Activated CD4-positive, alpha-beta T cell treated with anti-CD3 and anti-CD28 coated beads, Interleukin-2, amount 50 U/mL, for 24 hours (primary cell): ENCODE results near the gene SOX18.
"Not testable (repeated sequence)": the region's sequence is repeated elsewhere in the genome, so short reads cannot be mapped to it uniquely, and the experiment has no call there.

ENCODE experiments used
- DNase-seq, 2 donors: peaks; one replicate each; pipeline ENCODE4 v3.0.0-alpha.2; 2020; ENCODE audit warnings: low read depth in 1 of 2, low spot score in 1 of 2

Gene SOX18

DNA sequence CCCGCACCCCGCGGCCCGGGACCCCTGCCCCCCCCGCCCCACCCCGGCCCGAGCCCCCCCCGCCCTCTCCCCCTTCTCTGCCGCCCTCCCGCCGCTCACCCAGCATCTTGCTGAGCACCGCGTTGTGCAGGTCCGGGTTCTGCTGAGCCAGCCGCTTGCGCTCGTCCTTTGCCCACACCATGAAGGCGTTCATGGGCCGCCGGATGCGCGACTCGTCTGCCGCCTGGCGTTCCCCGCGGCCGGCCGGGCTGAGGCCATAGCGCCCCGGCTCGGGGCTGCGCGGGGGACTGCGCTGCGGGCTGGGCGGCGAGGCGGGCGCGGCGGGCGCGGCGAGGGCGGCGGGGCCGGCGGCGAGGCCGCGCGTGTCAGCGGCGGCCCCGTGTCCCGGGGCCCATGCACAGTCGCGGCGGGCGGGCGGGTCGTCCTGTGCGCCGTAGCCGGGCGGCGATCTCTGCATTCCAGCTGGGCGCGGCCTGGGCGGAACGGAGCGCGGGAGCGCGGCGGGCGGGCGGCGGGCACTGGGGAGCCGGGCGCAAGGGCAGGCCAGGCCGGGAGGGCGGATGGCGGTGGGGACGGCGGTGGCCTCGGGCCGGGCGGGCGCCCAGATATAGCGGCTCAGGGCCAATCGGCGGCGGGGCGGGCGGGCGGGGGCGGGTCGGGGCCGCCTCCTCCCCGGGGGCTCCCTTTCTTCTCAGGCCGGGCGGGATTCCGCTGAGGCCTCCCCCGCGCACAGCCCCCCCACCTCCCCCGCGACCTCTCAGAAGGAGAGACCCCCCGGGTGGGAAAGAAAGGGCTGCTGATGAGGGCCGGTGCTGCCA lies at the start of gene SOX18:
Gene SOX18 (minus strand): TSS at position 580 of the 818 bp plus-strand sequence. CDS start 123 bp downstream, at position 457.
- no peak for DNase-seq

DNA sequence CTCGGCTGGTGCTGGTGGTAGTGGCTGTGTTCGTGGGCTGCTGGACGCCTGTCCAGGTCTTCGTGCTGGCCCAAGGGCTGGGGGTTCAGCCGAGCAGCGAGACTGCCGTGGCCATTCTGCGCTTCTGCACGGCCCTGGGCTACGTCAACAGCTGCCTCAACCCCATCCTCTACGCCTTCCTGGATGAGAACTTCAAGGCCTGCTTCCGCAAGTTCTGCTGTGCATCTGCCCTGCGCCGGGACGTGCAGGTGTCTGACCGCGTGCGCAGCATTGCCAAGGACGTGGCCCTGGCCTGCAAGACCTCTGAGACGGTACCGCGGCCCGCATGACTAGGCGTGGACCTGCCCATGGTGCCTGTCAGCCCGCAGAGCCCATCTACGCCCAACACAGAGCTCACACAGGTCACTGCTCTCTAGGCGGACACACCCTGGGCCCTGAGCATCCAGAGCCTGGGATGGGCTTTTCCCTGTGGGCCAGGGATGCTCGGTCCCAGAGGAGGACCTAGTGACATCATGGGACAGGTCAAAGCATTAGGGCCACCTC lies 49.1 kb upstream of the SOX18 start:
- no peak for DNase-seq

DNA sequence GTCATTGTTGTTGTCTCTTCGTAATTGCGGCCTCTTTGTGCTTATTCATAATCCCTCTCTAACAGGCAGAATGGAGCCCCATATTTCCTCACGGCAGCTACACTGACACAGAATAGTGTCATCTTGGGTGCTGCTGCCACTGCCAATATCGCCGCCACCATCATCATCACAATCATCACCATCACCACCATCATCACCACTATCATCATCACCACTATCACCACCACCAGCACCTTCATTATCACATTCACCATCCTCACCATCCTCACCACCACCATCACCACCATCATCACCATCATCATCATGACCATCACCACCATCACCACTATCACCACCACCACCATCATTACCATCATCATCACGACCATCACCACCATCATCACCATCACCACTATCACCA lies 47.1 kb upstream of the SOX18 start:
- no peak for DNase-seq

DNA sequence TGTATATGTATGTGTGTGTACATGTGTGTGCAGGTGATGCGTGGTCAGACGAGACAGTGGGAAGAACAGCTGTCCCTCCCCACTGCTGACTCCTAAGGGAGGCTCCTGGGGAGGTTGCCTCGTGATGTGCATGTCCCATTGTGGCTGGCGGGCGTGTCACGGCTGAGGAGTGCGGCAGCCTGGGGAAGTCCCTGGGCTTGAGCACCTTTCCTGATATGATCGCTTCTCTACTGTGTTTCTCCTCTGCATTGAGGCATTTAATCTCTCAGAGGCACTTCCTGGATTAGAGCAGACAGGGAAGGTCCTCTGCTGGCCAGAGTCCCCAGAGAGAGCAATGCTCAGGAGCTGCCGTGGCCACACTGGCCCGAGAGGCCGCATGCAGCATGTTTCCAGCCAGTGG lies 46.5 kb upstream of the SOX18 start:
- no peak for DNase-seq

GRCh38 chr20:64095455-64095854 lies 46.0 kb upstream of the SOX18 start:
- DNase-seq: no peak

DNA sequence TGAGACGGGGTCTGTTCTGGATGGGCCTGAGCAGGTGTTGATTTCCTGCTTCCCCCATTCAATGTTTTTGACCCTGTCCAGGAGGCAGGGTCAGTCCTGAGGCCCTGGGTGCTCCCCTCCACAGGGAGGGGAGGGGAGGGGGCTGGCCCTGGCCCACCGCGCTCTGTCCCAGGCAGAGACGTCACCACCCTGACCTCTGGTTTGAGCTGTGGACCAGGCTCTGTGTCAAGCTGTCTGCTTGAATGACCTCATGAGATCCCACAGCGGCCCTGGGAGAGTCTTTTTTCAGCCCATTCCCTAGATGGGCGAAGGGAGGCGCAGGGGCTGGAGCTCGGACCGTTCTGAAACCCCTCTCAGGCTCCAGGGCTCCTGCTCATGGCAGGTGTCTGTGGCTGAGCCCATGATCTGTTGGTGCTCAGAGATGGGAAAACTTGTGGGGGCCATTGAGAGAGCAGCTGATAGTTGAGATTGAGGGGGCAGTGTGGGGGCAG lies 43.6 kb upstream of the SOX18 start:
- no peak for DNase-seq

DNA sequence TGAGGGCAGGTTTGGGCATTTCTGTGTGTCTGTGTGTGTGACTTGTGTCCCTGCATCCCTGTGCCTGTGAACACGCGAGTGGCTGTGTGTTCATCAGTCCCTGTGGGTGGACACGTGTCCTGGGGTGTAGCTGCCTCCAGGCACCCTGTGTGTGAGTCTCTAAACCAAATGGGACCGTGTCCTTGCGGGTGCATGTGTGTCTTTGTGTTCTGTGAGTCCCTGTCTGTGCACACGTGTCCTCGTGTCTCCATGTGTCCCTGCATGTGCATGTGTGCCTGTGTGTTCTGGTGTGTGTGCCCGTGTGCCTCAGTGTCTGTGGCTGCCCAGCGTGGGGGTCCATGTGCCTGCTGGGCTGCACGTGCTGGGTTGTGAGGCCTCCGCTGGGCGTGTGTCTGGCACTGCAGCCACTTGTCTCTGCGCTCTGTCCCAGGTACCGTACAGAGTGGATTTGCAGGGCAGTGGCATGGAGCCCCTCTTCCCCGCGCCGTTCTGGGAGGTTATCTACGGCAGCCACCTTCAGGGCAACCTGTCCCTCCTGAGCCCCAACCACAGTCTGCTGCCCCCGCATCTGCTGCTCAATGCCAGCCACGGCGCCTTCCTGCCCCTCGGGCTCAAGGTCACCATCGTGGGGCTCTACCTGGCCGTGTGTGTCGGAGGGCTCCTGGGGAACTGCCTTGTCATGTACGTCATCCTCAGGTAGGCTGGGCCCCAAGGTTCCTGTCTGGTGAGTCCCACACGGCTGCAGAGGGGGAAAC lies 43.0 kb upstream of the SOX18 start:
- DNase-seq: no peak

GRCh38 chr20:64091770-64092169 lies 42.3 kb upstream of the SOX18 start:
- DNase-seq: no peak

GRCh38 chr20:64091340-64091739 lies 41.9 kb upstream of the SOX18 start:
- no peak for DNase-seq

DNA sequence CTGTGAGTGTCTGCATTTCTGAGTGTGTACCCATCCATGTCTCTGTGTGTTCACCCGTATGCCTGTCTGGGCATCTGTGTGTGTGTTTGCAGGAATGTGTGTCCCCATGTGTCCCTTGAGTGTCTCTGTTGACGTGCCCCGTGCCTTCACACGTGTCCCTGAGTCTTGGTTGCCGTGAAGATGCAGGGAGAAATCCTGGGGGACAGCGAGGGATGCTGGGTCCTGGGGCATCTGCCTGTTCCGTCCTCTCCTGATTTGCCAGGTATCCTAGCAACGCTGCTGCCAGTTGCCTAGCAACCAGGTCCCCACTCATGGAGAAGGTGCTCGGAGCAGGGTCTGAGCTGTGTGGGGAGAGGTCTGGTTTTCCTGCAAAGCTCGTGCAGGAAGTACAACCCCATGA lies 40.7 kb upstream of the SOX18 start:
- no peak for DNase-seq

DNA sequence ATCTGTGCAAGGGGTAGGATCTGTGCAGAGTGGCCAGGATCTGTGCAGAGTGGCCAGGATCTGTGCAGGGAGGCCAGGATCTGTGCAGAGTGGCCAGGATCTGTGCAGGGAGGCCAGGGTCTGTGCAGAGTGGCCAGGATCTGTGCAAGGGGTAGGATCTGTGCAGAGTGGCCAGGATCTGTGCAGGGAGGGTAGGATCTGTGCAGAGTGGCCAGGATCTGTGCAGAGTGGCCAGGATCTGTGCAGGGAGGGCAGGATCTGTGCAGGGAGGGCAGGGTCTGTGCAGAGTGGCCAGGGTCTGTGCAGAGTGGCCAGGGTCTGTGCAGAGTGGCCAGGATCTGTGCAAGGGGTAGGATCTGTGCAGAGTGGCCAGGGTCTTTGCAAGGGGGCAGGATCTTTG lies 39.1 kb upstream of the SOX18 start:
- DNase-seq: not testable (repeated sequence)

GRCh38 chr20:64087226-64087825 lies 37.9 kb upstream of the SOX18 start:
- not testable (repeated sequence) for DNase-seq

DNA sequence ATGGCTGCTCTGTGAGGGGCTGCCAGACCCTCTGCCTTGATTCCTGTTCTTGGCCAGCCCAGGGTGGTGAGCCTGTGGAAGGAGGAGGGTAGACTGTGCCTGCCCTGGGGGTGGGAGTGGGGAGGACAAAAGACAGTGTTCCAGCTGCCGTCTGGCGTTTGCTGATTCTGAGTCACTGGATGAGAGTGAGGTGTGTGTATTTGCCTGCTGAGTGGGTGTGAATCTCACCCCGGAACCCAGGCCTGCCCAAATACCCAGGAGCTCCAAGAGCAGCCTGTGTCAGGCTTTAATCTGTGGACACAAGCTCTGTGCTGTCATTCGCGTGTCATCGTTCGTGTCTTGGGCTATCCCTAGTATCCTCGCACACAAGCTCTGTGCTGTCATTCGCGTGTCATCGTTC lies 37.4 kb upstream of the SOX18 start:
- no peak for DNase-seq

- DNase-seq: no peak
Measured at GRCh38 chr20:64084685-64085152, 35.3 kb upstream of the SOX18 start.

GRCh38 chr20:64083804-64084684 lies 34.6 kb upstream of the SOX18 start, which contains the start of gene LKAAEAR1:
TSS of gene LKAAEAR1 (minus strand) at chr20:64084398. CDS start at chr20:64084219, 179 bp downstream.
- no peak for DNase-seq

- peak; percentile 42 to 54 for DNase-seq
Measured at GRCh38 chr20:64083378-64083803, 34.0 kb upstream of the SOX18 start.

DNA sequence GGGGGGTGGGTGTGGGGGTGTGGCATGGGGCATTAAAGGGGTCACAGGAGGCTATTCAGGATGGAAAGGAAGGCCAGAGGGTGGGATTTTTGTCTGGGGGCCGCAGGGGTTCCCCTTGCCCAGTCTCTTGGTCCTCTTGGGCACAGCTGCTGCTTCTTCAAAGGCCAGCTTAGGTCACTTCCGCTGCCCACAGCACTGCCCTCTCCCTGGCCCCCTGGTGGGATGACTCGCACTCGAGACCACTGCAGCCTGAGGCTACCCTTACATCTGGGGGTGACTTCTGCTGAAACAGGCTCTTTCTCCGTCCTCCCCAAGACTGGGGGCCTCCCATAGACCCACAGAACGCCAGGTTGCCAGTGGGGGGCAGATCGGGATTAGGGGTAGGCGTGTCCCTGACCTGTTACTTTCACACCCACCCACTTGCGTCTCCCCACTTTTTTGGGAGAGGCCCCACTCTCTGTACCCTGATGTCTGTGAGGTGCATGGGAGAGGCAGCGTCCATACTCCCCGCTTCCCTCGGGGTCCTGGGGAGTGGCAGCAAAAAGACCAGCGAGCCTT lies 33.5 kb upstream of the SOX18 start:
- DNase-seq: no peak

DNA sequence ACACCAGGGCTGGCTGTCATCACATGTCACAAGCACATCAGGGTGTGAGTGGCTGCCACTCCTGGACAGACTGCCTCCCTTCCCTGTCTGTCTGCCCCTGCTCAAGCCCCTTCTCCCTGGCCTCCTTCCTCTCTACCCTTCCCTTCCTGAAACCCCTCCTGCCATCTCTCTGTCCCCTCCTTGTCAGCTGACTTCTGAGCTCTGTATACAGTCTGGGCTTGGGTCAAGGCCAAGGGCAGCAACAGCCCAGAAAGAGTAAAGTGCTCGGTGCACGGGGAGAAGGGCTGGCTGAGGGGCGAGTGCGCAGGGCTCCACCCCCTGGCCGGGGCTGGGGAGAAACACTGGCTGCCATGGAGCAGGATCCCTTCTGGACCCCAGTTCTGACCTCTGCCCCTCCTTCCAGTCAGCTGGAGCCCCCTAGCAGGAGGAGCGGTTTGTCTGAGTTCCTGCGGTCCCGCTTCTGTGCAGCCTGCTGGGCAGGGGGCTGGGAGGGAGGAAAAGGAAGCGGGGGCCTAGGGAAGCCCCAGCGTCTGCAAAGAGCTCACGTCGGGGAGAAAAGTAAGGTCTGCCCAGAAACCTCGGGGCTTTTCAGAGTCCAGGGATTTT lies 32.8 kb upstream of the SOX18 start:
- no peak for DNase-seq

DNA sequence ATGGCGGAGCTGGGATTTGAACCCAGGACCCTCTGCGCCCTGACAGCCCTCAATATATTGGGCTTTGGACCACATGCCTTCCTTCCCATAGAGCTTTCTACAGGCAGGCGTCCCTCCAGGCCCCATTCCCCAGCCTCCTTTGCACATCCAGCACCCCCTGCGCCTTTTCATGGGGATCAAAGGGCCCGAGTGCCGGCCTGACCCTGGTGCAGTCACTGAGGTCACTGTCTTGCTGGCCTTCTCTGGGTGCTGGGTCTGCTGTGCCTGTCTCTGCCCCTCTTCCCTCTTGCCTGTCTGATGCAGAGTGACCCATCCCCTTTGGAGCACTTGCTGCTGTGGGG lies 32.2 kb upstream of the SOX18 start:
- DNase-seq: no peak
